ENCODE data around the gene RAPGEF3. TPM values are rescaled to one million over a fixed set of nuclear protein-coding genes. Genes with fewer than 3 reads are reported as not detected.
A peak's percentile ranks its signal among the peaks of the same experiment; 100 is the strongest.

The RAPGEF3 gene
- total and polyA plus RNA-seq, 2 of the 13 experiments (the other 11 are each of a cell fraction or from before 2014, with no cell fraction given), result 0.07 TPM

DNA sequence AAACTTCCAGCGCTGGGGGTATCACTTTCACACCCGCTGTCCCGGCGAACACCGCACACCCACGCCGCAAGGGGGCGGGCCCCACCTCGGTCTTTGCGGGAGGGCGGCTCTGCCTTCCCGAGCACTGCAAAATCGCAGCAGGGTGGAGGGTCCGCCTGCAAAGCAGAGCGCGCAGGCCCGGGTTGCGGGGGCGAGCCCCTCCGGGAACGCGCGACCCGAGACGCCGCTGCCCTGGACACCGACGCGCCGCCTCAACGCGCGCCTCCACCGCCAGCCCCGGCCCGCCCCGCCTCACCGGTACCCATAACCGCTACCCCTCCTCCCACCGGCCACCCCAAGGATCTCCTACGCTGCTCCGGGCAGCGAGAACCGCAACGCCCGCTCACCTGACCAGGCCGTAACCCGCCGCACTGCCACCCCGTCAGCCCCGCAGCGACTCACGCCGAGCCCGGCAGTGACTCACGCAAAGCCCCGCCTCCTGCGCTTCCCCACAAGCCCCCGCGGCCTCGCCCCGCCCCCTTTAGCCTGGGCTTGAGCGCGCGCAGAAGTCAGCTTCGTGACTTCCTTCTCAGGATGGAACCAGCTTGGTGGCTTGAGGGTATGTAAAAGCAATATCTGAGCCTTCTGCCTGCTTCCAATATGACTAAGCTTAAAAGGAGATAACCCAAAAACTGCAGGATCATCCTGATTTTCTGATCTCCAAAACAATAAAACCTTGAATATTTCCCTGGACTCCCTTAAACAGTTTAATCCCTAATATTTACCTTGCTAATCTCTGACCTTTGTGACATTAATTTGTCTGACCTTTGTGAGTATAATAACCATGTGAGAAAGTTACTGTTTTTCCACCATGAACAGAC lies 52.9 kb downstream of the RAPGEF3 start, which contains the start of gene RPAP3 (continued):
- TF ChIP-seq, protein P1, sequence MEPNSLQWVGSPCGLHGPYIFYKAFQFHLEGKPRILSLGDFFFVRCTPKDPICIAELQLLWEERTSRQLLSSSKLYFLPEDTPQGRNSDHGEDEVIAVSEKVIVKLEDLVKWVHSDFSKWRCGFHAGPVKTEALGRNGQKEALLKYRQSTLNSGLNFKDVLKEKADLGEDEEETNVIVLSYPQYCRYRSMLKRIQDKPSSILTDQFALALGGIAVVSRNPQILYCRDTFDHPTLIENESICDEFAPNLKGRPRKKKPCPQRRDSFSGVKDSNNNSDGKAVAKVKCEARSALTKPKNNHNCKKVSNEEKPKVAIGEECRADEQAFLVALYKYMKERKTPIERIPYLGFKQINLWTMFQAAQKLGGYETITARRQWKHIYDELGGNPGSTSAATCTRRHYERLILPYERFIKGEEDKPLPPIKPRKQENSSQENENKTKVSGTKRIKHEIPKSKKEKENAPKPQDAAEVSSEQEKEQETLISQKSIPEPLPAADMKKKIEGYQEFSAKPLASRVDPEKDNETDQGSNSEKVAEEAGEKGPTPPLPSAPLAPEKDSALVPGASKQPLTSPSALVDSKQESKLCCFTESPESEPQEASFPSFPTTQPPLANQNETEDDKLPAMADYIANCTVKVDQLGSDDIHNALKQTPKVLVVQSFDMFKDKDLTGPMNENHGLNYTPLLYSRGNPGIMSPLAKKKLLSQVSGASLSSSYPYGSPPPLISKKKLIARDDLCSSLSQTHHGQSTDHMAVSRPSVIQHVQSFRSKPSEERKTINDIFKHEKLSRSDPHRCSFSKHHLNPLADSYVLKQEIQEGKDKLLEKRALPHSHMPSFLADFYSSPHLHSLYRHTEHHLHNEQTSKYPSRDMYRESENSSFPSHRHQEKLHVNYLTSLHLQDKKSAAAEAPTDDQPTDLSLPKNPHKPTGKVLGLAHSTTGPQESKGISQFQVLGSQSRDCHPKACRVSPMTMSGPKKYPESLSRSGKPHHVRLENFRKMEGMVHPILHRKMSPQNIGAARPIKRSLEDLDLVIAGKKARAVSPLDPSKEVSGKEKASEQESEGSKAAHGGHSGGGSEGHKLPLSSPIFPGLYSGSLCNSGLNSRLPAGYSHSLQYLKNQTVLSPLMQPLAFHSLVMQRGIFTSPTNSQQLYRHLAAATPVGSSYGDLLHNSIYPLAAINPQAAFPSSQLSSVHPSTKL (CRISPR knock-in tag; IDR thresholded peaks at IDR 0.05), result peak; percentile 13
- TF ChIP-seq MYC (CRISPR knock-in tag; IDR thresholded peaks at IDR 0.05; ENCODE audit: borderline replicate concordance), result peak; percentile 66; the same call in 1 of the 2 replicates
- TF ChIP-seq KLF16 (CRISPR knock-in tag; IDR thresholded peaks at IDR 0.05), result peak in 1 of 2 experiments; percentile 75; a peak in 2 of 4 replicates
- TF ChIP-seq IKZF4 (CRISPR knock-in tag; IDR thresholded peaks at IDR 0.05; ENCODE audit: borderline replicate concordance, low read depth, not compliant biosample characterization), result peak; percentile 48
- no peak for TF ChIP-seq HNRNPUL1 (IDR thresholded peaks at IDR 0.05; ENCODE audit: low read depth, low read length)
- TF ChIP-seq, protein P2, sequence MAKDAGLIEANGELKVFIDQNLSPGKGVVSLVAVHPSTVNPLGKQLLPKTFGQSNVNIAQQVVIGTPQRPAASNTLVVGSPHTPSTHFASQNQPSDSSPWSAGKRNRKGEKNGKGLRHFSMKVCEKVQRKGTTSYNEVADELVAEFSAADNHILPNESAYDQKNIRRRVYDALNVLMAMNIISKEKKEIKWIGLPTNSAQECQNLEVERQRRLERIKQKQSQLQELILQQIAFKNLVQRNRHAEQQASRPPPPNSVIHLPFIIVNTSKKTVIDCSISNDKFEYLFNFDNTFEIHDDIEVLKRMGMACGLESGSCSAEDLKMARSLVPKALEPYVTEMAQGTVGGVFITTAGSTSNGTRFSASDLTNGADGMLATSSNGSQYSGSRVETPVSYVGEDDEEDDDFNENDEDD (CRISPR knock-in tag; IDR thresholded peaks at IDR 0.05; ENCODE audit: borderline replicate concordance), result peak; percentile 77; the same call in 1 of the 2 replicates
- TF ChIP-seq, protein P3, sequence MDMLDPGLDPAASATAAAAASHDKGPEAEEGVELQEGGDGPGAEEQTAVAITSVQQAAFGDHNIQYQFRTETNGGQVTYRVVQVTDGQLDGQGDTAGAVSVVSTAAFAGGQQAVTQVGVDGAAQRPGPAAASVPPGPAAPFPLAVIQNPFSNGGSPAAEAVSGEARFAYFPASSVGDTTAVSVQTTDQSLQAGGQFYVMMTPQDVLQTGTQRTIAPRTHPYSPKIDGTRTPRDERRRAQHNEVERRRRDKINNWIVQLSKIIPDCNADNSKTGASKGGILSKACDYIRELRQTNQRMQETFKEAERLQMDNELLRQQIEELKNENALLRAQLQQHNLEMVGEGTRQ (IDR thresholded peaks at IDR 0.05; ENCODE audit: low read depth, low read length), result no peak
- TF ChIP-seq, protein P3 (CRISPR knock-in tag; IDR thresholded peaks at IDR 0.05; ENCODE audit: borderline replicate concordance), result 0 out of 2 replicates have a peak, but pooled peaks have one; percentile 5
- no peak for TF ChIP-seq ATF7 (IDR thresholded peaks at IDR 0.05)
- 0 out of 2 replicates have a peak, but pooled peaks have one; percentile 25 for TF ChIP-seq ATF7 (CRISPR knock-in tag; IDR thresholded peaks at IDR 0.05)
- peak; percentile 61; the same call in 1 of the 2 replicates for TF ChIP-seq ZNF616 (CRISPR knock-in tag; IDR thresholded peaks at IDR 0.05; ENCODE audit: low read depth)
- peak; percentile 61; the same call in 1 of the 2 replicates for TF ChIP-seq ZNF749 (CRISPR knock-in tag; IDR thresholded peaks at IDR 0.05; ENCODE audit: borderline replicate concordance)
- peak; percentile 89 for TF ChIP-seq RBFOX2 (IDR thresholded peaks at IDR 0.05; ENCODE audit: low read depth, low read length)
- TF ChIP-seq, protein P4, sequence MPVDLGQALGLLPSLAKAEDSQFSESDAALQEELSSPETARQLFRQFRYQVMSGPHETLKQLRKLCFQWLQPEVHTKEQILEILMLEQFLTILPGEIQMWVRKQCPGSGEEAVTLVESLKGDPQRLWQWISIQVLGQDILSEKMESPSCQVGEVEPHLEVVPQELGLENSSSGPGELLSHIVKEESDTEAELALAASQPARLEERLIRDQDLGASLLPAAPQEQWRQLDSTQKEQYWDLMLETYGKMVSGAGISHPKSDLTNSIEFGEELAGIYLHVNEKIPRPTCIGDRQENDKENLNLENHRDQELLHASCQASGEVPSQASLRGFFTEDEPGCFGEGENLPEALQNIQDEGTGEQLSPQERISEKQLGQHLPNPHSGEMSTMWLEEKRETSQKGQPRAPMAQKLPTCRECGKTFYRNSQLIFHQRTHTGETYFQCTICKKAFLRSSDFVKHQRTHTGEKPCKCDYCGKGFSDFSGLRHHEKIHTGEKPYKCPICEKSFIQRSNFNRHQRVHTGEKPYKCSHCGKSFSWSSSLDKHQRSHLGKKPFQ (CRISPR knock-in tag; IDR thresholded peaks at IDR 0.05; ENCODE audit: insufficient replicate concordance), result peak; percentile 77
- TF ChIP-seq FOSL1 (CRISPR knock-in tag; IDR thresholded peaks at IDR 0.05; ENCODE audit: borderline replicate concordance), result no peak
- TF ChIP-seq JUN (CRISPR knock-in tag; IDR thresholded peaks at IDR 0.05), result peak; percentile 63; the same call in 1 of the 2 replicates
- peak; percentile 38; the same call in 1 of the 2 replicates for TF ChIP-seq CHCHD3 (CRISPR knock-in tag; IDR thresholded peaks at IDR 0.05)
- TF ChIP-seq KDM4B (CRISPR knock-in tag; IDR thresholded peaks at IDR 0.05), result no peak
- TF ChIP-seq ZNF878 (CRISPR knock-in tag; IDR thresholded peaks at IDR 0.05), result no peak
